Liver (tissue), 9 donors: Measurements from ENCODE around the gene SLC9A1. TPM values are rescaled to one million over a fixed set of nuclear protein-coding genes. Genes with fewer than 3 reads are reported as not detected.

ENCODE experiments used
- DNase-seq: peaks from one replicate; pipeline ENCODE4 v3.0.0-alpha.2; 2017; ENCODE audit warnings: low spot score
- H3K27ac ChIP-seq, 2 donors: one replicate each; pipeline ENCODE4 v1.7.0; 2013; ENCODE audit warnings: inconsistent platforms in 2 of 2, low read length in 2 of 2, control low read depth in 1 of 2, low read depth in 1 of 2, mild to moderate bottlenecking in 1 of 2
- H3K27me3 ChIP-seq, 4 donors: one replicate each; pipeline versions ENCODE4 v1.6.1 to v1.7.0; 2013; ENCODE audit warnings: low read length in 3 of 4, inconsistent platforms in 1 of 4, mild to moderate bottlenecking in 1 of 4, moderate library complexity in 1 of 4; ENCODE audit not compliant: control insufficient read depth in 4 of 4, insufficient read depth in 4 of 4
- H3K36me3 ChIP-seq, 4 donors: one replicate each; pipeline versions ENCODE4 v1.6.1 to v1.7.0; 2013; ENCODE audit warnings: low read length in 3 of 4, mild to moderate bottlenecking in 3 of 4, low read depth in 1 of 4, moderate library complexity in 1 of 4; ENCODE audit not compliant: control insufficient read depth in 4 of 4, insufficient read depth in 3 of 4
- H3K4me1 ChIP-seq, 4 donors: one replicate each; pipeline versions ENCODE4 v1.6.1 to v1.7.0; 2013; ENCODE audit warnings: low read length in 3 of 4, mild to moderate bottlenecking in 3 of 4, moderate library complexity in 1 of 4; ENCODE audit not compliant: control insufficient read depth in 4 of 4, insufficient read depth in 4 of 4
- H3K4me3 ChIP-seq, 3 donors: one replicate each; pipeline versions ENCODE4 v1.6.1 to v1.7.0; 2013; ENCODE audit warnings: low read length in 3 of 3, control low read depth in 1 of 3, low read depth in 1 of 3, mild to moderate bottlenecking in 1 of 3
- H3K9ac ChIP-seq, 2 donors: one replicate each; pipeline ENCODE4 v1.7.0; 2013; ENCODE audit warnings: low read length in 2 of 2, mild to moderate bottlenecking in 2 of 2, moderate library complexity in 2 of 2, control low read depth in 1 of 2, low read depth in 1 of 2
- H3K9me3 ChIP-seq, 4 donors: one replicate each; pipeline versions ENCODE4 v1.6.1 to v1.7.0; 2013; ENCODE audit warnings: low read length in 3 of 4; ENCODE audit not compliant: control insufficient read depth in 4 of 4
- ATF3 ChIP-seq: IDR thresholded peaks from 2 replicates; pipeline ENCODE4 v1.6.1; 2016; ENCODE audit warnings: antibody characterized with exemption
- CTCF ChIP-seq: fragments of 150-350 bp; IDR thresholded peaks from 2 replicates; pipeline ENCODE4 v1.5.1; 2017; ENCODE audit warnings: improper control_type of control experiment, low read depth, low read length; ENCODE audit not compliant: missing input control
- EGR1 ChIP-seq, 2 donors: IDR thresholded peaks; 2 replicates each; pipeline ENCODE4 v1.6.1; 2016 to 2018; ENCODE audit warnings: antibody characterized with exemption in 2 of 2, low read depth in 2 of 2
- FOXA1 ChIP-seq: IDR thresholded peaks from 2 replicates; pipeline ENCODE4 v1.6.1; 2016; ENCODE audit warnings: antibody characterized with exemption
- FOXA2 ChIP-seq: IDR thresholded peaks from 2 replicates; pipeline ENCODE4 v1.6.1; 2016; ENCODE audit warnings: antibody characterized with exemption
- GABPA ChIP-seq, 2 donors: IDR thresholded peaks in 1 of 2; conservative IDR thresholded peaks in 1 of 2; 2 replicates each; pipeline ENCODE4 v1.6.1; 2016; ENCODE audit warnings: antibody characterized with exemption in 2 of 2, mild to moderate bottlenecking in 1 of 2, moderate library complexity in 1 of 2
- HNF4A ChIP-seq, 2 donors: conservative IDR thresholded peaks; 2 replicates each; pipeline ENCODE4 v1.6.1; 2016; ENCODE audit warnings: antibody characterized with exemption in 2 of 2, mild to moderate bottlenecking in 2 of 2
- HNF4G ChIP-seq: IDR thresholded peaks from 2 replicates; pipeline ENCODE4 v1.6.1; 2016; ENCODE audit warnings: antibody characterized with exemption
- JUND ChIP-seq, 2 donors: IDR thresholded peaks; 2 replicates each; pipeline ENCODE4 v1.6.1; 2016; ENCODE audit warnings: antibody characterized with exemption in 2 of 2
- MAX ChIP-seq: IDR thresholded peaks from 2 replicates; pipeline ENCODE4 v1.6.1; 2016; ENCODE audit warnings: antibody characterized with exemption
- NR2F2 ChIP-seq: IDR thresholded peaks from 2 replicates; pipeline ENCODE4 v1.6.1; 2016; ENCODE audit warnings: antibody characterized with exemption
- RAD21 ChIP-seq, 2 donors: IDR thresholded peaks; 2 replicates each; pipeline ENCODE4 v1.6.1; 2016; ENCODE audit warnings: antibody characterized with exemption in 2 of 2, mild to moderate bottlenecking in 2 of 2
- REST ChIP-seq: IDR thresholded peaks from 2 replicates; pipeline ENCODE4 v1.6.1; 2016; ENCODE audit warnings: antibody characterized with exemption, mild to moderate bottlenecking
- RXRA ChIP-seq, 2 donors: IDR thresholded peaks; 2 replicates each; pipeline ENCODE4 v1.6.1; 2017 to 2018; ENCODE audit warnings: antibody characterized with exemption in 2 of 2, mild to moderate bottlenecking in 1 of 2
- SP1 ChIP-seq: IDR thresholded peaks from 2 replicates; pipeline ENCODE4 v1.6.1; 2018; ENCODE audit warnings: antibody characterized with exemption, mild to moderate bottlenecking
- TAF1 ChIP-seq: conservative IDR thresholded peaks from 2 replicates; pipeline ENCODE4 v1.6.1; 2016; ENCODE audit warnings: antibody characterized with exemption, mild to moderate bottlenecking
- YY1 ChIP-seq: IDR thresholded peaks from 2 replicates; pipeline ENCODE4 v1.6.1; 2016; ENCODE audit warnings: antibody characterized with exemption, mild to moderate bottlenecking
- ZBTB33 ChIP-seq: IDR thresholded peaks from 2 replicates; pipeline ENCODE4 v1.6.1; 2016; ENCODE audit warnings: antibody characterized with exemption
- WGBS: extraction: QIAGEN DNeasy Blood & Tissue Kit; methylation state at CpG from one replicate; pipeline ENCODE4 v1.1.7; 2013; 5-methylcytosine and 5-hydroxymethylcytosine counted together
- polyA plus RNA-seq, 2 donors: library from polyadenylated mRNA; stranded (reverse) in 1 of 2; unstranded in 1 of 2; fragments of 200-250 nt in 1 of 2; fragments of >200 nt in 1 of 2; fragmentation: Nextera tagmentation in 1 of 2; extraction: Ambion mirVana in 1 of 2; gene quantifications; one replicate each; pipeline versions ENCODE4 v1.2.1 to v1.2.3, GENCODE V29; 2013 to 2015
- total RNA-seq, 2 donors: library from RNA; depleted of rRNA; stranded (reverse); fragments of >200 nt; gene quantifications; one replicate each; pipeline ENCODE4 v1.2.3, GENCODE V29; 2014
- donor health status: healthy.
- donor health status: healthy.
- donor health status: healthy.
- donor health status: healthy.
- donor health status: healthy.

SLC9A1 gene
- total and polyA plus RNA-seq, 4 donors = 1.3 to 3.2 (median 1.5) TPM

GRCh38 chr1:27071049-27071416 lies 83.9 kb downstream of the SLC9A1 start:
- DNase-seq = no peak

GRCh38 chr1:27070390-27071048 lies 84.4 kb downstream of the SLC9A1 start:
- Histone ChIP-seq H3K4me1 (no peaks in the 10 kb centered on the region), H3K27me3 (no peaks in the 10 kb centered on the region), H3K4me3 (no peak overlapping the region), H3K36me3 (no peaks in the 10 kb centered on the region), H3K9ac (no peak overlapping the region), H3K9me3 (no peaks in the 10 kb centered on the region), H3K27ac (no peak overlapping the region)
- 72% methylated on average over 12 of the region's 12 CpGs for WGBS
- no peak for DNase-seq
- TF ChIP-seq NR2F2 (no peak), REST (no peak), FOXA2 (no peak), HNF4G (no peak), HNF4A (conservative IDR thresholded peaks at IDR 0.05) (no peak), FOXA1 (no peak), RXRA (IDR thresholded peaks at IDR 0.05) (no peak), RAD21 (IDR thresholded peaks at IDR 0.05) (no peak), ATF3 (no peak), GABPA (IDR thresholded peaks at IDR 0.05 in 1 of 2, conservative IDR thresholded peaks at IDR 0.05 in 1 of 2) (no peak)

More at GRCh38 chr1:27071049-27071416, 83.9 kb downstream of the SLC9A1 start:
- H3K27me3 ChIP-seq = no peaks in the 10 kb centered on the region
- H3K9me3 ChIP-seq = no peaks in the 10 kb centered on the region
- no peak overlapping the region for H3K4me3 ChIP-seq
- H3K27ac ChIP-seq = no peak overlapping the region
- no peak overlapping the region for H3K9ac ChIP-seq
- TF ChIP-seq FOXA1 (no peak), MAX (no peak), RAD21 (IDR thresholded peaks at IDR 0.05) (no peak), RXRA (IDR thresholded peaks at IDR 0.05) (no peak), EGR1 (IDR thresholded peaks at IDR 0.05; ENCODE audit: low read depth in 2 of 2) (no peak), ATF3 (no peak), FOXA2 (no peak), JUND (IDR thresholded peaks at IDR 0.05) (no peak), SP1 (no peak), TAF1 (no peak), HNF4G (no peak), YY1 (no peak), CTCF (no peak), ZBTB33 (no peak)
- 57% methylated on average over 8 of the region's 8 CpGs for WGBS
- H3K36me3 ChIP-seq = no peaks in the 10 kb centered on the region
- no peaks in the 10 kb centered on the region for H3K4me1 ChIP-seq
